ENCODE measurements around the gene FRMD3. TPM values are rescaled to one million over a fixed set of nuclear protein-coding genes. Genes with fewer than 3 reads are reported as not detected.

FRMD3 gene
- total and polyA plus RNA-seq, 2 donors (not counting 3 experiments of a cell fraction or from before 2014, with no cell fraction given) = 3.0 to 6.1 TPM

- Histone ChIP-seq H3K9me1 (replicated peaks; ENCODE audit: control insufficient read depth, extremely low read depth, insufficient read depth, low read length) (no peaks in the 10 kb centered on the region), H4K20me1 (replicated peaks; ENCODE audit: control insufficient read depth, extremely low read depth, insufficient read depth, low read length) (no peaks in the 10 kb centered on the region), H3K9ac (replicated peaks; ENCODE audit: extremely low read depth, insufficient read depth, low read length) (peak overlapping the region; percentile 49), H3K27ac (ENCODE audit: insufficient read depth, low read depth, low read length) (peak overlapping the region; percentile 77), H3K4me1 (ENCODE audit: control insufficient read depth, extremely low read depth, insufficient read depth, low read length) (peaks cover 25% of the 10 kb centered on the region), H3K79me2 (ENCODE audit: control insufficient read depth, insufficient read depth, low read length) (no peaks in the 10 kb centered on the region), H3K4me2 (ENCODE audit: insufficient read depth, low read length) (peak overlapping the region; percentile 62), H3K9me3 (replicated peaks; ENCODE audit: control insufficient read depth, insufficient read depth, low read length) (no peaks in the 10 kb centered on the region), H3K36me3 (ENCODE audit: control insufficient read depth in 2 of 2, extremely low read depth in 1 of 2, insufficient read depth in 2 of 2, low read length in 2 of 2) (no peaks in the 10 kb centered on the region), H3K4me3 (replicated peaks in 1 of 3; ENCODE audit: insufficient read depth in 1 of 3, low read depth in 1 of 3, low read length in 3 of 3) (peak overlapping the region in 1 of 3 experiments; percentile 14), H2AFZ (ENCODE audit: low read depth, low read length) (no peak overlapping the region), H3K27me3 (ENCODE audit: control insufficient read depth in 2 of 2, insufficient read depth in 2 of 2, low read length in 2 of 2) (no peaks in the 10 kb centered on the region)
- POLR2A ChIA-PET = no interaction called here
- intact Hi-C loops (cut with micrococcal nuclease) (loop anchor here (1.0 to 2.0 kb wide), 4 partner anchors 9 to 60 kb away; no protein-coding TSS in a partner anchor), dilution Hi-C loops (cut with MboI; ENCODE audit: extremely low pct_ligation_motif_present, low sequenced_read_pairs) (no loop called here)
- DNase-seq (ENCODE audit: low read depth, low spot score) (peak; percentile 28), FAIRE-seq (no peak)
- TSS peak; percentile 62 for BruUV-seq (replicated peaks)
- CTCF ChIA-PET = interaction anchor here (0.7 to 4.2 kb wide), 7 partner anchors 9 to 82 kb away, joined by 4 to 27 read pairs (median 7); no protein-coding TSS in a partner anchor
- TF ChIP-seq MYC (IDR thresholded peaks at IDR 0.05; ENCODE audit: low read depth, low read length) (no peak), POLR2AphosphoS5 (IDR thresholded peaks at IDR 0.05; ENCODE audit: insufficient read depth, low read depth, low read length) (no peak), FOS (IDR thresholded peaks at IDR 0.05; ENCODE audit: borderline replicate concordance, insufficient read depth, low read length) (no peak), EZH2 (IDR thresholded peaks at IDR 0.05; ENCODE audit: borderline replicate concordance, low read depth, low read length, severe bottlenecking) (no peak), CTCF (IDR thresholded peaks at IDR 0.05; ENCODE audit: extremely low read depth in 1 of 2, insufficient read depth in 1 of 2, low read depth in 1 of 2, low read length in 2 of 2) (no peak), JUN (IDR thresholded peaks at IDR 0.05; ENCODE audit: borderline replicate concordance, insufficient read depth, insufficient read length, low read depth) (no peak), GATA2 (IDR thresholded peaks at IDR 0.05; ENCODE audit: insufficient read depth, insufficient read length, low read depth, low read length) (no peak), POLR2A (IDR thresholded peaks at IDR 0.05; ENCODE audit: low read depth, low read length) (no peak)
- TF ChIP-seq, protein P1, sequence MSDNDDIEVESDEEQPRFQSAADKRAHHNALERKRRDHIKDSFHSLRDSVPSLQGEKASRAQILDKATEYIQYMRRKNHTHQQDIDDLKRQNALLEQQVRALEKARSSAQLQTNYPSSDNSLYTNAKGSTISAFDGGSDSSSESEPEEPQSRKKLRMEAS (IDR thresholded peaks at IDR 0.05; ENCODE audit: insufficient read depth, insufficient read length) = no peak
These were observed 257.4 kb downstream of the FRMD3 start for GRCh38 chr9:83280790-83281189.

All from endothelial cell of umbilical vein (primary cell).